ENCODE data around the gene NUDT3.

Gene NUDT3

GRCh38 chr6:34300332-34300751 lies 92.1 kb downstream of the NUDT3 start:
- in situ Hi-C loops (cut with MboI; ENCODE audit: low sequenced_read_pairs): no loop called here

- in situ Hi-C loops (cut with MboI; ENCODE audit: low sequenced_read_pairs): no loop called here
These were observed 93.5 kb downstream of the NUDT3 start for GRCh38 chr6:34298941-34299340.

- in situ Hi-C loops (cut with MboI; ENCODE audit: low sequenced_read_pairs): no loop called here
These were observed 96.7 kb downstream of the NUDT3 start for GRCh38 chr6:34295721-34296120.

GRCh38 chr6:34292954-34293353 lies 99.5 kb downstream of the NUDT3 start:
- in situ Hi-C loops (cut with MboI; ENCODE audit: low sequenced_read_pairs): no loop called here

GRCh38 chr6:34289137-34289536 lies 103.3 kb downstream of the NUDT3 start:
- in situ Hi-C loops (cut with MboI; ENCODE audit: low sequenced_read_pairs): no loop called here

GRCh38 chr6:34288581-34288980 lies 103.9 kb downstream of the NUDT3 start:
- in situ Hi-C loops (cut with MboI; ENCODE audit: low sequenced_read_pairs): no loop called here

GRCh38 chr6:34285448-34286164 lies 106.9 kb downstream of the NUDT3 start:
- in situ Hi-C loops (cut with MboI; ENCODE audit: low sequenced_read_pairs): no loop called here

GRCh38 chr6:34284563-34285447 lies 107.7 kb downstream of the NUDT3 start:
- in situ Hi-C loops (cut with MboI; ENCODE audit: low sequenced_read_pairs): no loop called here

GRCh38 chr6:34281702-34282334 lies 110.7 kb downstream of the NUDT3 start:
- in situ Hi-C loops (cut with MboI; ENCODE audit: low sequenced_read_pairs): no loop called here

GRCh38 chr6:34280216-34280615 lies 112.3 kb downstream of the NUDT3 start:
- in situ Hi-C loops (cut with MboI; ENCODE audit: low sequenced_read_pairs): no loop called here

- in situ Hi-C loops (cut with MboI; ENCODE audit: low sequenced_read_pairs): no loop called here
These were observed 113.6 kb downstream of the NUDT3 start for GRCh38 chr6:34278833-34279232.

GRCh38 chr6:34277763-34278112 lies 114.7 kb downstream of the NUDT3 start:
- in situ Hi-C loops (cut with MboI; ENCODE audit: low sequenced_read_pairs): no loop called here

GRCh38 chr6:34276881-34277762 lies 115.3 kb downstream of the NUDT3 start:
- in situ Hi-C loops (cut with MboI; ENCODE audit: low sequenced_read_pairs): no loop called here

- in situ Hi-C loops (cut with MboI; ENCODE audit: low sequenced_read_pairs): no loop called here
These were observed 116.3 kb downstream of the NUDT3 start for GRCh38 chr6:34276191-34276590.

- in situ Hi-C loops (cut with MboI; ENCODE audit: low sequenced_read_pairs): no loop called here
These were observed 117.2 kb downstream of the NUDT3 start for GRCh38 chr6:34275128-34275804.

GRCh38 chr6:34274129-34274528 lies 118.3 kb downstream of the NUDT3 start:
- in situ Hi-C loops (cut with MboI; ENCODE audit: low sequenced_read_pairs): no loop called here

- in situ Hi-C loops (cut with MboI; ENCODE audit: low sequenced_read_pairs): no loop called here
These were observed 119.1 kb downstream of the NUDT3 start for GRCh38 chr6:34273242-34273805.

- in situ Hi-C loops (cut with MboI; ENCODE audit: low sequenced_read_pairs): no loop called here
These were observed 120.2 kb downstream of the NUDT3 start for GRCh38 chr6:34272013-34272926.

Data from HL-60/S4 treated with retinoic acid at 250 ng/mL for 4 days and 3 days (cell line).